Gastroesophageal sphincter (tissue), 3 donors: Measurements from ENCODE around the gene ALDH3A1.

Source experiments
- POLR2A ChIP-seq, 2 donors: fragments of 450-650 bp; IDR thresholded peaks; one replicate each; pipeline ENCODE4 v1.6.1; 2017; ENCODE audit warnings: antibody characterized with exemption in 2 of 2, mild to moderate bottlenecking in 2 of 2, moderate library complexity in 1 of 2
- TF ChIP-seq, protein P1 (sequence below), 4 experiments: fragments of 200-600 bp in 2 of 4; fragments of 450-650 bp in 2 of 4; sonication (generic) in 1 of 4; IDR thresholded peaks; one replicate each; pipeline ENCODE4 v1.5.1; 2017 to 2019; ENCODE audit warnings: antibody characterized with exemption in 4 of 4, mild to moderate bottlenecking in 2 of 4, moderate library complexity in 2 of 4

DNA sequence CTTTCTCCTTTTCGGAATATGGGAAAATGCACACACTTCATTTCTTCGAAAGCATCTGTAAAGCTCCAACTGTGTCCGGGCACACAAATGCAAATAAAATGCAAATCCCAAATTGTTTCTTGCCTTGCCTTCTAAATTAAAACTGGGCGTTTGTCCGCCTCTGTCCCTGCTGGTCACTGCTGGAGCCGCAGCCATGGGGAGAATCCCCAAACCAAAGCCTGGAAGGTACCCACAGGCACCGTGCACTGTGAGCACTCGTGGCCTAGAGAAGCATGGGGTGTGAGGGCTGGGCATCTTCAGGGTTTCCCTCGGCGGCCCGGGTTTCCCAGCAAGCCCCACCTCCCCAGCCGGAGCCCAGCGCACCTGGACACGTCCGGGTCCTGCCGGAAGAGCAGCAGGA is 34.6 kb downstream of the ALDH3A1 start:
- no peak for TF ChIP-seq POLR2A (IDR thresholded peaks at IDR 0.05)
- TF ChIP-seq, protein P1, sequence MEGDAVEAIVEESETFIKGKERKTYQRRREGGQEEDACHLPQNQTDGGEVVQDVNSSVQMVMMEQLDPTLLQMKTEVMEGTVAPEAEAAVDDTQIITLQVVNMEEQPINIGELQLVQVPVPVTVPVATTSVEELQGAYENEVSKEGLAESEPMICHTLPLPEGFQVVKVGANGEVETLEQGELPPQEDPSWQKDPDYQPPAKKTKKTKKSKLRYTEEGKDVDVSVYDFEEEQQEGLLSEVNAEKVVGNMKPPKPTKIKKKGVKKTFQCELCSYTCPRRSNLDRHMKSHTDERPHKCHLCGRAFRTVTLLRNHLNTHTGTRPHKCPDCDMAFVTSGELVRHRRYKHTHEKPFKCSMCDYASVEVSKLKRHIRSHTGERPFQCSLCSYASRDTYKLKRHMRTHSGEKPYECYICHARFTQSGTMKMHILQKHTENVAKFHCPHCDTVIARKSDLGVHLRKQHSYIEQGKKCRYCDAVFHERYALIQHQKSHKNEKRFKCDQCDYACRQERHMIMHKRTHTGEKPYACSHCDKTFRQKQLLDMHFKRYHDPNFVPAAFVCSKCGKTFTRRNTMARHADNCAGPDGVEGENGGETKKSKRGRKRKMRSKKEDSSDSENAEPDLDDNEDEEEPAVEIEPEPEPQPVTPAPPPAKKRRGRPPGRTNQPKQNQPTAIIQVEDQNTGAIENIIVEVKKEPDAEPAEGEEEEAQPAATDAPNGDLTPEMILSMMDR (IDR thresholded peaks at IDR 0.05): no peak
